Astrocyte of the spinal cord (primary cell): ENCODE data around the gene CSPG4.
A peak's percentile ranks its signal among the peaks of the same experiment; 100 is the strongest.
"Not testable (repeated sequence)": the region's sequence is repeated elsewhere in the genome, so short reads cannot be mapped to it uniquely, and the experiment has no call there.

Experiments used
- DNase-seq: peaks from one replicate; pipeline ENCODE4 v3.0.0; 2011; ENCODE audit warnings: low read depth, low spot score
- H3K4me3 ChIP-seq: 2 replicates; pipeline ENCODE4 v1.5.1; 2011; ENCODE audit warnings: low read depth, mild to moderate bottlenecking, low read length, moderate library complexity
- in situ Hi-C: cut with HindIII; loops from 2 replicates; pipeline ENCODE4 v1.10.0; 2017; ENCODE audit warnings: low sequenced_read_pairs
- TF ChIP-seq, protein P1 (sequence below): IDR thresholded peaks from 2 replicates; pipeline ENCODE4 v1.5.1; 2012; ENCODE audit warnings: low read depth, mild to moderate bottlenecking, low read length, inconsistent platforms

CSPG4 gene

GRCh38 chr15:75685195-75685594, 27.5 kb downstream of the CSPG4 start:
- H3K4me3 ChIP-seq = no peak overlapping the region
- no peak for DNase-seq
- in situ Hi-C loops = no loop called here
- TF ChIP-seq, protein P1, sequence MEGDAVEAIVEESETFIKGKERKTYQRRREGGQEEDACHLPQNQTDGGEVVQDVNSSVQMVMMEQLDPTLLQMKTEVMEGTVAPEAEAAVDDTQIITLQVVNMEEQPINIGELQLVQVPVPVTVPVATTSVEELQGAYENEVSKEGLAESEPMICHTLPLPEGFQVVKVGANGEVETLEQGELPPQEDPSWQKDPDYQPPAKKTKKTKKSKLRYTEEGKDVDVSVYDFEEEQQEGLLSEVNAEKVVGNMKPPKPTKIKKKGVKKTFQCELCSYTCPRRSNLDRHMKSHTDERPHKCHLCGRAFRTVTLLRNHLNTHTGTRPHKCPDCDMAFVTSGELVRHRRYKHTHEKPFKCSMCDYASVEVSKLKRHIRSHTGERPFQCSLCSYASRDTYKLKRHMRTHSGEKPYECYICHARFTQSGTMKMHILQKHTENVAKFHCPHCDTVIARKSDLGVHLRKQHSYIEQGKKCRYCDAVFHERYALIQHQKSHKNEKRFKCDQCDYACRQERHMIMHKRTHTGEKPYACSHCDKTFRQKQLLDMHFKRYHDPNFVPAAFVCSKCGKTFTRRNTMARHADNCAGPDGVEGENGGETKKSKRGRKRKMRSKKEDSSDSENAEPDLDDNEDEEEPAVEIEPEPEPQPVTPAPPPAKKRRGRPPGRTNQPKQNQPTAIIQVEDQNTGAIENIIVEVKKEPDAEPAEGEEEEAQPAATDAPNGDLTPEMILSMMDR = no peak

- TF ChIP-seq, protein P1 = no peak
- no peak for DNase-seq
- in situ Hi-C loops = no loop called here
- no peak overlapping the region for H3K4me3 ChIP-seq
Observed at GRCh38 chr15:75684648-75685047, 28.0 kb downstream of the CSPG4 start.

DNA sequence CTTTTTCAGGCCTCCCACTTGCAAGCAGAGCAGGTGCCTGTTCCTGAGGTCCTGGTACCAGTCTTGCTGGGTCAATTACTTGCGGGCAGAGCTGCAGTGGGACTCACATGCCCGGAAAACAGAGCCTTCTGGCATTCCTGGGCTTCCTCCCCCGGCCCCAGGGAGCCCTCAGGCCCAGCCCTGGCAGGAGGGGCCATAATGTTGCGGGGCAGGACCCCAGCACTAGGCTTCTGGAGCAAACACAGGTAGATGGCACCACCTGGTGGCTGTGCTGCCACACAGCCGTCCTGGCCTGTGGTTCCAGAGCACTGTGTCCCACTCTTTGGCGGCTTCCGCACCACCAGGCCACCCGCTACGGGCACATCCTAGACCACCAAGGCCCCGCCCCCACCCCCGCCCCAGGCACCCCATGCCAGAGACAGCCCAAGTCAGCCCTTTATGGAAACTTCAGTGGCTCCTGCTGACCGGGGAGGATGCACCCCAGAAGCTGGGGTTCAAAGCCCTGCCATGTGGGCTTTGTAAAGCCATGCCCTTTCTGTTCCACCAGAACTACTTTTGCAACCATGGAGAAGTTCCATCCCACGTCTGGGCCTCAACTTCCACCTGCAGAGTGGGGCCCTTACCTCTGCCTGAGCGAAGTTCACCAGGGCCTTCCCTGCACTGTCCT, 28.9 kb downstream of the CSPG4 start:
- in situ Hi-C loops, DNase-seq, H3K4me3 ChIP-seq: not testable (repeated sequence)
- TF ChIP-seq, protein P1 = peak; percentile 73

GRCh38 chr15:75682181-75683135, 30.2 kb downstream of the CSPG4 start:
- DNase-seq = no peak
- in situ Hi-C loops = no loop called here
- H3K4me3 ChIP-seq = no peak overlapping the region
- TF ChIP-seq, protein P1 = no peak

- TF ChIP-seq, protein P1 = no peak
- no peak for DNase-seq
- in situ Hi-C loops = no loop called here
- H3K4me3 ChIP-seq = no peak overlapping the region
Observed at GRCh38 chr15:75680007-75680789, 32.5 kb downstream of the CSPG4 start.

DNA sequence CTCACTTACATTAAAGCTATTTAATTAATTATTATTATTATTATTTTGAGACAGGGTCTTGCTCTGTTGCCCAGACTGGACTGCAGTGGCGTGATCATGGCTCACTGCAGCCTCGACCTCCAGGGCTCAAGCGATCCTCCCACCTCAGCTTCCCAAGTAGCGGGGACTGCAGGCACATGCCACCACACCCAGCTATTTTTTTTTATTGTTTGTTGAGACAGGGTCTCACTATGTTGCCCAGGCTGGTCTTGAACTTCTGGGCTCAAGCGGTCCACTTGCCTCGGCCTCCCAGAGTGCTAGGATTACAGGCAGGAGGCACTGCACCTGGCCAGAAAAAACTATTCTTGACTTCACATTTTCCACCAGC, 34.3 kb downstream of the CSPG4 start:
- DNase-seq, in situ Hi-C loops, H3K4me3 ChIP-seq: not testable (repeated sequence)
